HG03108 (cell line): ENCODE results near the gene FMN1.

ENCODE experiments used
- ATAC-seq: cut with Tn5 transposase; IDR thresholded peaks from one replicate; pipeline ENCODE4 v1.9.1; 2021; ENCODE audit warnings: moderate library complexity; ENCODE audit not compliant: unreplicated experiment

The FMN1 gene

GRCh38 chr15:33021806-33022389 lies 172.6 kb downstream of the FMN1 start:
- no peak for ATAC-seq

GRCh38 chr15:33019354-33019981 lies 175.0 kb downstream of the FMN1 start:
- no peak for ATAC-seq

GRCh38 chr15:33016405-33017024 lies 178.0 kb downstream of the FMN1 start:
- no peak for ATAC-seq

- no peak for ATAC-seq
These were observed 179.9 kb downstream of the FMN1 start for GRCh38 chr15:33014586-33014985.

- ATAC-seq: no peak
These were observed 180.6 kb downstream of the FMN1 start for GRCh38 chr15:33013827-33014445.

GRCh38 chr15:33011976-33012375 lies 182.5 kb downstream of the FMN1 start:
- no peak for ATAC-seq

- no peak for ATAC-seq
These were observed 184.9 kb downstream of the FMN1 start for GRCh38 chr15:33009603-33010002.

GRCh38 chr15:33009026-33009425 lies 185.5 kb downstream of the FMN1 start:
- ATAC-seq: no peak

- ATAC-seq: no peak
These were observed 186.1 kb downstream of the FMN1 start for GRCh38 chr15:33008284-33008995.

GRCh38 chr15:33007303-33007855 lies 187.1 kb downstream of the FMN1 start:
- no peak for ATAC-seq

GRCh38 chr15:33005582-33005981 lies 188.9 kb downstream of the FMN1 start:
- no peak for ATAC-seq

- ATAC-seq: no peak
These were observed 192.6 kb downstream of the FMN1 start for GRCh38 chr15:33001926-33002325.

GRCh38 chr15:32998979-32999672 lies 195.4 kb downstream of the FMN1 start:
- no peak for ATAC-seq

GRCh38 chr15:32998182-32998581 lies 196.3 kb downstream of the FMN1 start:
- no peak for ATAC-seq

GRCh38 chr15:32994810-32995424 lies 199.6 kb downstream of the FMN1 start:
- ATAC-seq: no peak

GRCh38 chr15:32993285-32993684 lies 201.2 kb downstream of the FMN1 start:
- ATAC-seq: no peak

GRCh38 chr15:32991619-32992111 lies 202.8 kb downstream of the FMN1 start:
- ATAC-seq: no peak

GRCh38 chr15:32990071-32990470 lies 204.4 kb downstream of the FMN1 start:
- no peak for ATAC-seq

- ATAC-seq: no peak
These were observed 207.4 kb downstream of the FMN1 start for GRCh38 chr15:32987067-32987466.

GRCh38 chr15:32986147-32986546 lies 208.4 kb downstream of the FMN1 start:
- ATAC-seq: no peak
